ENCODE data around the gene CD3E. TPM values are rescaled to one million over a fixed set of nuclear protein-coding genes. Genes with fewer than 3 reads are reported as not detected.
A peak's percentile ranks its signal among the peaks of the same experiment; 100 is the strongest.

Gene CD3E
- total and polyA plus RNA-seq, 12 donors, result 0.63 to 3.4 (median 2.7) TPM; not detected in 2

GRCh38 chr11:118286545-118286944 is 18.0 kb upstream of the CD3E start:
- DNase-seq, result no peak

GRCh38 chr11:118287006-118287405 is 17.5 kb upstream of the CD3E start:
- no peak for DNase-seq
- Histone ChIP-seq H3K27me3 (no peaks in the 10 kb centered on the region), H3K36me3 (replicated peaks in 1 of 2) (no peaks in the 10 kb centered on the region), H3K9me3 (replicated peaks in 1 of 3) (no peaks in the 10 kb centered on the region), H3K27ac (no peak overlapping the region), H3K4me1 (replicated peaks in 1 of 2) (no peaks in the 10 kb centered on the region), H3K4me3 (no peak overlapping the region)
- TF ChIP-seq, protein P1, sequence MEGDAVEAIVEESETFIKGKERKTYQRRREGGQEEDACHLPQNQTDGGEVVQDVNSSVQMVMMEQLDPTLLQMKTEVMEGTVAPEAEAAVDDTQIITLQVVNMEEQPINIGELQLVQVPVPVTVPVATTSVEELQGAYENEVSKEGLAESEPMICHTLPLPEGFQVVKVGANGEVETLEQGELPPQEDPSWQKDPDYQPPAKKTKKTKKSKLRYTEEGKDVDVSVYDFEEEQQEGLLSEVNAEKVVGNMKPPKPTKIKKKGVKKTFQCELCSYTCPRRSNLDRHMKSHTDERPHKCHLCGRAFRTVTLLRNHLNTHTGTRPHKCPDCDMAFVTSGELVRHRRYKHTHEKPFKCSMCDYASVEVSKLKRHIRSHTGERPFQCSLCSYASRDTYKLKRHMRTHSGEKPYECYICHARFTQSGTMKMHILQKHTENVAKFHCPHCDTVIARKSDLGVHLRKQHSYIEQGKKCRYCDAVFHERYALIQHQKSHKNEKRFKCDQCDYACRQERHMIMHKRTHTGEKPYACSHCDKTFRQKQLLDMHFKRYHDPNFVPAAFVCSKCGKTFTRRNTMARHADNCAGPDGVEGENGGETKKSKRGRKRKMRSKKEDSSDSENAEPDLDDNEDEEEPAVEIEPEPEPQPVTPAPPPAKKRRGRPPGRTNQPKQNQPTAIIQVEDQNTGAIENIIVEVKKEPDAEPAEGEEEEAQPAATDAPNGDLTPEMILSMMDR (IDR thresholded peaks at IDR 0.05), result no peak
- TF ChIP-seq POLR2A (IDR thresholded peaks at IDR 0.05), result no peak
- intact Hi-C loops (cut with DNase I), result no loop called here
- WGBS, 4 donors, result 44 to 86% (median 72%) methylated on average over 1 of the region's 1 CpG

More at GRCh38 chr11:118286545-118286944, 18.0 kb upstream of the CD3E start:
- Histone ChIP-seq H3K27ac (no peak overlapping the region), H3K36me3 (replicated peaks in 1 of 2) (no peaks in the 10 kb centered on the region), H3K4me3 (no peak overlapping the region), H3K4me1 (replicated peaks in 1 of 2) (no peaks in the 10 kb centered on the region), H3K9me3 (replicated peaks in 1 of 3) (no peaks in the 10 kb centered on the region), H3K27me3 (no peaks in the 10 kb centered on the region)
- TF ChIP-seq POLR2A (IDR thresholded peaks at IDR 0.05), result no peak
- TF ChIP-seq, protein P1 (IDR thresholded peaks at IDR 0.05), result no peak
- intact Hi-C loops (cut with DNase I), result no loop called here
- WGBS, 4 donors, result 44 to 73% (median 58%) methylated on average over 2 of the region's 2 CpGs

DNA sequence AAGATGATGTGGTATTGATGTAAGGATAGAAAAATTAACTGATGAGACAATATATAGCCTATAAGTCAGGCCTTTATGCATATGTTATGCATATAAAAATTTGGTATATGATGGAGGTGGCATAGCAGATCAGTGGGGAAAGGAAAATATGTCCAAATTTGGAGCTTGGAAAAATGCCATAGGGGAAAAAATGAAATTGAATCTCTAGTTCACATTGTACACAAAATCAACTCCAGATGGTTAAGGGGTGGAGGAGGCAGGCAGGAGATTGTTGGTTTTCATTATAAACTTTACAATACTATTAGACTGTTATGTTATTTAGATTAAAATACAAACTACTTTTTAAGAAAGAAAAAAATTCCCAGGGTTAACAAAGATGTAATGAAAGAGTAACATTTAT is 15.1 kb upstream of the CD3E start:
- intact Hi-C loops (cut with DNase I), result no loop called here
- no peak for DNase-seq
- Histone ChIP-seq H3K36me3 (replicated peaks in 1 of 2) (no peaks in the 10 kb centered on the region), H3K4me1 (replicated peaks in 1 of 2) (no peaks in the 10 kb centered on the region), H3K4me3 (no peak overlapping the region), H3K27ac (no peak overlapping the region), H3K27me3 (no peaks in the 10 kb centered on the region), H3K9me3 (replicated peaks in 1 of 3) (no peaks in the 10 kb centered on the region)
- TF ChIP-seq, protein P1 (IDR thresholded peaks at IDR 0.05), result no peak
- TF ChIP-seq POLR2A (IDR thresholded peaks at IDR 0.05), result no peak

DNA sequence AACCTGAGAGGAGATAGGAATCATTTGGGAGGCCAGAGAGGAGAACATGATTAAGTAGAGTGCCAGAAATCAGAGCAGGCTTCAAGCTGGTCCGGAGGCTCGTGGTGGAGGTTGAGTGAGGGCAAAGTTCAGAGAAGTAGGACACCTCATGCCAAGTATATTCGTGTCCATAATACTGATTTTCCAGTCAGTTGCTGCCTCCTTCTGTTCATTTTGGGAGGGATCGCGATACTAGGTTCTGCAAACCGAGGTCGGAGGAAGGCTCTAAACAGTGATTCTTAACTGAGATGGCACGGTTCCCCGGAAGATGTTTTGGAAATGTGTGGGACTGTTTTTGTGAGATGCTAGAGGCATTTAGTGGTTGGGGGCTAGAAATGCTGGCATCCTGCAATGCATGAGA is 13.6 kb upstream of the CD3E start:
- 18 to 26% (median 22%) methylated on average over 8 to 9 of the region's 9 CpGs for WGBS, 4 donors
- H3K9me3 ChIP-seq (replicated peaks in 1 of 3), result no peaks in the 10 kb centered on the region
- no peak for TF ChIP-seq POLR2A (IDR thresholded peaks at IDR 0.05)
- TF ChIP-seq, protein P1 (IDR thresholded peaks at IDR 0.05), result peak in 4 of 6 experiments; percentile 30 to 46 (median 42)
- peak in 3 of 7 donors; percentile 6 to 25 (median 14) for DNase-seq
- no peaks in the 10 kb centered on the region for H3K4me1 ChIP-seq (replicated peaks in 1 of 2)
- H3K4me3 ChIP-seq, result no peak overlapping the region
- peaks cover 3% of the 10 kb centered on the region for H3K27me3 ChIP-seq
- intact Hi-C loops (cut with DNase I), result no loop called here
- no peaks in the 10 kb centered on the region for H3K36me3 ChIP-seq (replicated peaks in 1 of 2)
- H3K27ac ChIP-seq, result no peak overlapping the region

All from adrenal gland (tissue), 12 donors.